Stimulated activated CD8-positive, alpha-beta memory T cell treated with anti-CD3 and anti-CD28 coated beads, Interleukin-4, amount 100 ng/mL, for 1 hour (primary cell): Measurements from ENCODE around the gene NBPF12.
"Not testable (repeated sequence)": the region's sequence is repeated elsewhere in the genome, so short reads cannot be mapped to it uniquely, and the experiment has no call there.

Experiments used
- DNase-seq, 2 donors: peaks; one replicate each; pipeline ENCODE4 v3.0.0-alpha.2; 2020; ENCODE audit warnings: low read depth in 2 of 2, low spot score in 1 of 2

Gene NBPF12, protein sequence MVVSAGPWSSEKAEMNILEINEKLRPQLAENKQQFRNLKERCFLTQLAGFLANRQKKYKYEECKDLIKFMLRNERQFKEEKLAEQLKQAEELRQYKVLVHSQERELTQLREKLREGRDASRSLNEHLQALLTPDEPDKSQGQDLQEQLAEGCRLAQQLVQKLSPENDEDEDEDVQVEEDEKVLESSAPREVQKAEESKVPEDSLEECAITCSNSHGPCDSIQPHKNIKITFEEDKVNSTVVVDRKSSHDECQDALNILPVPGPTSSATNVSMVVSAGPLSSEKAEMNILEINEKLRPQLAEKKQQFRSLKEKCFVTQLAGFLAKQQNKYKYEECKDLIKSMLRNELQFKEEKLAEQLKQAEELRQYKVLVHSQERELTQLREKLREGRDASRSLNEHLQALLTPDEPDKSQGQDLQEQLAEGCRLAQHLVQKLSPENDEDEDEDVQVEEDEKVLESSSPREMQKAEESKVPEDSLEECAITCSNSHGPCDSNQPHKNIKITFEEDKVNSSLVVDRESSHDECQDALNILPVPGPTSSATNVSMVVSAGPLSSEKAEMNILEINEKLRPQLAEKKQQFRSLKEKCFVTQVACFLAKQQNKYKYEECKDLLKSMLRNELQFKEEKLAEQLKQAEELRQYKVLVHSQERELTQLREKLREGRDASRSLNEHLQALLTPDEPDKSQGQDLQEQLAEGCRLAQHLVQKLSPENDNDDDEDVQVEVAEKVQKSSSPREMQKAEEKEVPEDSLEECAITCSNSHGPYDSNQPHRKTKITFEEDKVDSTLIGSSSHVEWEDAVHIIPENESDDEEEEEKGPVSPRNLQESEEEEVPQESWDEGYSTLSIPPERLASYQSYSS (N-terminal part only)

GRCh38 chr1:146938242-146938902 is at the start of gene NBPF12:
Gene NBPF12 (plus strand): TSS chr1:146938324. CDS start chr1:146960144, 21,820 bp downstream.
- DNase-seq: peak; percentile 40 to 53

DNA sequence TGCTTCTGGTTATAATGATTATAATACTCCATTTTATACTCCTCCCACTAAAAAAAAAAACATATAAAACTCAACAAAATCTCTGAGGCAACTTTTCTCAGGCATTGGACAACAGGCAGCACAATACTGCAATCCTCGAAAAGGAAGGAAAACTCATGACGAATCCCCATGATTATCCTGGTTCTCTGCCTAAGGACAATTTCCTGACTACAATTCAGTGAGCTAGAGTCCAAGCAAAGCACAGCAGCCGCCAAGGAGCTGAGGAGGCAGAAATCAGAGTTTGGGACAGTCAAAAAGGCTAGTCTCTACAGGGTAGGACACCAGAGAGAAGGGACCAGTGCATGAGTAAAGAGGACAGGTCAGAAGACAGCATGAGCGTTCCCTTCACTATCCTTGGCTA is 46.8 kb upstream of the NBPF12 start:
- DNase-seq: not testable (repeated sequence)

DNA sequence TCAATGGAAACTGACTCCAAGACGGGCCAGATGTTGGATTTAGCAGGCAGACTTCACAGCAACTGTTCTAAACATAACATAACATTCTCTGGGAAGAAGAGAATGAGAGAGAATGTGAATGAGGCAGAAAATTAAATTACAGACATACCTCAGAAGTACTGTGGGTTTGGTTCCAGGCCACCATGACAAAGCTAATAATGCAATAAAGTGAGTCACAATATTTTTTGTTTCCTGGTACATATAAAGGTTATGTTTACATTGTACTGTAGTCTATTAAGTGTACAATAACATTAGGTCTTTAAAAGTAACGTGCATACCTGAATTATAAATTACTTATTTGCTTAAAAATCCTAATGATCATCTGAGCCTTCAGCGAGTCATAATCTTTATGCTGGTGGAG is 45.8 kb upstream of the NBPF12 start:
- DNase-seq: not testable (repeated sequence)

- not testable (repeated sequence) for DNase-seq
These were observed 30.4 kb upstream of the NBPF12 start for GRCh38 chr1:146907565-146908261.

- DNase-seq: not testable (repeated sequence)
These were observed 25.1 kb upstream of the NBPF12 start for GRCh38 chr1:146912975-146913374.

DNA sequence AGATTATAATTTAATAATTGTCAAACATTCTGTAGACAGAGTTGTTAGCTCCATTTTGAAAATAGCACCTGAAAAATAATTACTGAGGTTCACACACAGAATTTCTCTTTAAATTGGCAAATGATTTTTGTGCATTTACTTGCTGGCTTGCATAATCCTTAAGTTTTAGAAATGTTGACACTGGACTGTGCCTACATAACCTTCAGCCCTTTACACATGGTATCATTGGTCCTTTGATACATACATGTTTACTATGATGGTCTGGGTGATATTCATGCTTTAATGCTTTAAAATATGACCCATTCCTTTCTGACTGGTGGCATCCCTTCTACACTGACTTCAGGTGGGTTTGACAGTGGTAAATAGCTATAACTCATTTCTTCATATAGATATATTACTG is 17.3 kb upstream of the NBPF12 start:
- DNase-seq: not testable (repeated sequence)

GRCh38 chr1:146922614-146923013 is 15.5 kb upstream of the NBPF12 start:
- not testable (repeated sequence) for DNase-seq

- not testable (repeated sequence) for DNase-seq
These were observed 14.0 kb upstream of the NBPF12 start for GRCh38 chr1:146924106-146924505.

DNA sequence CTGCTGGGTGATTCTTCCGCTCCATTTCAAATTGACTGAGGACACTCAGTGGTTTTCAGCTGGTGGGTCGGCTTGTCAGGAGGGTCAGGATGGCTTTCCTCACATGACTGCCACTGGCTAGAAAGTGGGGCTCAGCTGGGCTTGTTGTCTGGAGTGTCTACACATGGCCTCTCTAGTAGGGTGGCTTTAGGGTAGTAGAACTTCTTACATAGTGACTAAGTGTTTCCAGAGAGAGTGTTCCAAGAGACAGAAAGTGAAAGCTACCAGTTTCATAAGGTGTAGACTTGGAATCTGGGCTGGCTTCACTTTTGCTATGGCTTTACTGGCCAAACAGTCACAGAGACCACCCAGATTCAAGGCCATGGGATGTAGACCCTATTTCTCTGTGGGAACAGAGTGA is 11.7 kb upstream of the NBPF12 start:
- not testable (repeated sequence) for DNase-seq

DNA sequence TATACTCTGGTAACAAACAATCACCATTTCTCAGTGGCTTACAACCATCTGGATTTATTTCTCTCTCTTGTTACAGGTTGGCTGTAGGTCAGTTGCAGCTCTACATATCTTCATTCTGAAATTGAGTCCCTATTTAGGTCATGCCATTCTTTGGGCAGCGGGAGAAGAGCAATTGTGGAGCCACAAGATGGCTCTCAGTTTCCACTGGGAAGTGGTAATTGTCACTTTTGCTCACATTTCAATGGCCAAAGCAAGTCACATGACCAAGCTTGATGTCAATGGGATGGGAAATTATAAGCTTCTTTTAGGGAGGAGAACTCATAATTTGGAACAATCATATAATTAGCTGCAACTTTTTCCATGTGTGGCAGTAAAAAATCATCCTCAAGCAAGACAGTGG is 7.9 kb upstream of the NBPF12 start:
- not testable (repeated sequence) for DNase-seq

GRCh38 chr1:146934390-146935223 is 3.5 kb upstream of the NBPF12 start:
- DNase-seq: not testable (repeated sequence)

DNA sequence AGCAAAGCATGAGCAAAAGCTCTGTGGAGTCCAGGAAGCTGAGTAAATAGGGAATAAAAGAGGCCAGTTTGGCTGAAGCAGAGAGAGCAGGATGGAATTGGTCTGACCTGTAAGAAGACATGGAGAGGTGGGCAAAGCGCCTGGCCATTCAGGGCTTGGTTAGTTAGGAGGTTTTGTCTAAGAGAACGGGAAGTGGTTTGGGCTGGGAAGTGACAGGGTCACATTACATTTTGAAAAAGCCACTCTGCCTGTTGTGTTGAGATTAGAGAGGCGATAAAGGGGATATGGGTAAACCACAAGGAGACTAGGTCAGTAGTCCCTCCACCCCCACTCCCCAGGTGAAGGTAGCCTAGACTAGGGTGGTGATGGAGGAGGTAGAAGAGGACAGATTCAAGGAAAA is 662 bp upstream of the NBPF12 start:
- DNase-seq: not testable (repeated sequence)

DNA sequence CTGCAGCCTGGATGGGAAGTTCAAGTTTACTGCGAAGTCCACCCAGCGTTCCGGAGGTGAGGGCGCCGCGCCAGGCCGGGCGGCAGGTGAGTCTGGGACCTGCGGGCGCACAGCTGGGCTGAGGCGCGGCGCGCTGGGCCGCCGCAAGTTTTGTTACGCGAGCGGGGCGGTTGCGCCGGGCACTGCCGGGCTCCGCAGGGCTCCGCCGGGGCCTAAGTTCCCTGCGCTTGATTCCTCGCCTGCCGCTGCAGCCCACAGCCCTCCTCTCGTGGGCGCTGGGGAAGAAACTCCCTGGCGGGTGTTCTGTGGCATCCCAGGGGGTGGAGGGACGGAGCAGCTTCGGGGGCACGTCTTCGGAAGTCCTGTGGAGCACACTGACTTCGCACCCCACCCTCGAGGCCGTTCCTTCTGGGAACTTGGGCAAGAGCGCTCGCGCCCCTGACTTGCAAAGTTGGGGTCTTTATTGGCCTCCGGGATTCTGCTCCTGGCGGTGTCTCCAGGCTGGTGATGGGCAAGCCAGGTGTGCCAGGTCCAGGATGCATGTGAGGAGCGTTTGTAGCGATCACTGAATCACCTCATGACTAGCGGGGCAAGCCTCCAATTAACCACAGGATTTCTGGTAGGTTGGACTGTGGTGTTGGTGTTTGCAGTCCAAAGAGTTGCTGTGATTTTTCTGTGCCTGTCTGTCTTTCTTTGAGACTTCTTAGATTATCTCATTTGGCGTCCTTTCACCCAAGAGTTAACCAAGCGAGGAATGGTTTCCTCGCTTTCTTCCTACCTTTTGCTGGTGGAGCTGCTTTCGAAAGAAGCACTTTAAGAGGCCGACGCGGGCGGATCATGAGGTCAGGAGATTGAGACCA is 1.0 kb downstream of the NBPF12 start:
- not testable (repeated sequence) for DNase-seq

DNA sequence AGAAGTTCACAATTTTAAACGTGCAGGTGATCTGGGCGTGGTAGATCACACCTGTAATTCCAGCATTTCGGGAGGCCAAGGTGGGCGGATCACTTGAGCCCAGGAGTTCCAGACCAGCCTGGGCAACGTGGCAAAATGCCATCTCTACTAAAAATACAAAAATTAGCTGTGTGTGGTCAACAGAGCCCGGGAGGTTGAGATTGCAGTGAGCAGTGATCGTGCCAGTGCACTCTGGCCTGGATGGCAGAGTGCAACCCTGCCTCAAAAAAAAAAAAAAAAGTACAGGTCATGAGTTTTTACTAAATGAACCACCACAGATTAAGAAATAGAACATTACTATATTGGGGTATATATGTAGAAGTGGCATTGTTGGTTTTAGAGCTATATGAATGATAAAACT is 2.2 kb downstream of the NBPF12 start:
- not testable (repeated sequence) for DNase-seq

DNA sequence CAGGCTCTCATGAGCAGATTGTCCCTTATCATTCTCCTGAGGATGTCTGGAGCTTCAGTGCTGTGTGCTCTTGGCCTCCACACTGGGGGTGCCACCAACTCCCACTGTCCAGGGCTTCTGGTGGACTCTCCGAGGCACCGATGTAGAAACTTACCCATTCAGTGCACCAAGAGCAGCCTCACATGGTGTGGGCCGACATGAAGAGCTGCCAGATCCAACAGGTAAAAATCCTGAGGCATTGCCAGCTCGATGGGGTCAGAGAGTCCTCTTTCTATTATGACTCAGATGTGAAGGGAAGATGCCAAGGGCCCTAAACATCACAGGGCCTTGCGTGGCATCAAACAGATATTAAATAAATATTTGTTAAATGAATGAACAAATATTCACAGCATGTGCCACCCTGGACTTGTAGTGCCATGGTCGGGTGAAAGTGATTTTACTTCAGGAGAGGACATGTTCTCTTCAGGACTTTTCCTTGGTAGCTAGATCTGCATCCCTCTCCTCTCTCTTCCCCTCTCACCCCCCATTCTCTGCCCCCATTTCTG is 5.3 kb downstream of the NBPF12 start:
- DNase-seq: not testable (repeated sequence)

GRCh38 chr1:146948127-146948526 is 10.0 kb downstream of the NBPF12 start:
- DNase-seq: not testable (repeated sequence)

DNA sequence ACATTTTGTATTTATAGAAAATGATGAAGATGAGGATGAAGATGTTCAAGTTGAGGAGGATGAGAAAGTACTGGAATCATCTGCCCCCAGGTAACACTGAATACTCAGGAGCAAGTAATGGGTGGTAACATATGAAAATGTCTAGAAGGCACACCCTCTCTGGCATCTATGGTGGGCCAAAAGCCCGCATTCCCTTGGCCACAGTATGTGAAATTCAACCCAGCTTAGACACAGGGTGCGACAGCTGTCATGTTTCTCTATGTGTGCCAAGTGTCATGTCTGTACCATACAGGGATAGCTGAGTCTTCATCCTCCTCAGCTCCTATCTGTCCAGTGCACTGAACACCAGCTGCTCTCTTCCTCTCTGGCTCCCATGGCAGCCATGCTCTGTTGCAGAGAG is 26.2 kb downstream of the NBPF12 start:
- not testable (repeated sequence) for DNase-seq

- not testable (repeated sequence) for DNase-seq
These were observed 28.2 kb downstream of the NBPF12 start for GRCh38 chr1:146966351-146966750.

GRCh38 chr1:146970656-146971055 is 32.5 kb downstream of the NBPF12 start:
- not testable (repeated sequence) for DNase-seq
